ENCODE measurements around the gene MAML3. TPM values are rescaled to one million over a fixed set of nuclear protein-coding genes. Genes with fewer than 3 reads are reported as not detected.

The MAML3 gene
- total and polyA plus RNA-seq, 2 of the 13 experiments (the other 11 are each of a cell fraction or from before 2014, with no cell fraction given), result 0.05 to 0.13 TPM

- no peak overlapping the region; the same call in 1 of the 2 replicates for H3K4me2 ChIP-seq (ENCODE audit: low read depth, low read length)
- in situ Hi-C loops (cut with HindIII; ENCODE audit: extremely low pct_ligation_motif_present, low pct_unique_long_range_greater_than_20kb), result no loop called here
- ATAC-seq (peak; percentile 43), FAIRE-seq (no peak), DNase-seq (ENCODE audit: low spot score) (no peak)
- no peaks in the 10 kb centered on the region for H3K36me3 ChIP-seq (replicated peaks in 1 of 2; ENCODE audit: control insufficient read depth in 1 of 2, insufficient read depth in 2 of 2, low read length in 2 of 2)
- H3K4me3 ChIP-seq (replicated peaks in 1 of 3; ENCODE audit: insufficient read depth in 1 of 3, low read depth in 2 of 3, low read length in 3 of 3), result no peak overlapping the region; a peak in 1 of 6 replicates
- no peak overlapping the region for H3K9ac ChIP-seq (ENCODE audit: insufficient read depth, low read depth, low read length)
- 6% methylated on average over 4 of the region's 5 CpGs for WGBS (ENCODE audit: low lambda C conversion rate)
- TF ChIP-seq RFX3 (CRISPR knock-in tag; IDR thresholded peaks at IDR 0.05), result no peak
- TF ChIP-seq ZNF687 (CRISPR knock-in tag; IDR thresholded peaks at IDR 0.05), result peak; percentile 27; the same call in 1 of the 2 replicates
- peaks cover 1 to 8% of the 10 kb centered on the region in 2 experiments; a peak in 1 of 5 replicates for H3K27me3 ChIP-seq (ENCODE audit: control insufficient read depth in 1 of 2, insufficient read depth in 2 of 2, low read length in 2 of 2)
- peaks cover 26% of the 10 kb centered on the region for H3K4me1 ChIP-seq (ENCODE audit: insufficient read depth, low read length)
- intact Hi-C loops (cut with micrococcal nuclease; ENCODE audit: unreplicated experiment), result no loop called here
- no peaks in the 10 kb centered on the region for H3K9me3 ChIP-seq (ENCODE audit: low read length)
- H3K79me2 ChIP-seq (ENCODE audit: insufficient read depth, low read length), result no peaks in the 10 kb centered on the region
- H2AFZ ChIP-seq (ENCODE audit: low read length), result no peak overlapping the region
- no peak overlapping the region for H3K27ac ChIP-seq (ENCODE audit: extremely low read length, insufficient read depth, low read length)
- POLR2A ChIA-PET, result no interaction called here
- no TSS peak for BruUV-seq (replicated peaks)
- CTCF ChIA-PET (ENCODE audit: low intra/inter-chr PET ratio, low total read pairs), result no interaction called here
- no peaks in the 10 kb centered on the region for H4K20me1 ChIP-seq (ENCODE audit: insufficient read depth, low read length)
These were observed 277.5 kb downstream of the MAML3 start for GRCh38 chr4:139876337-139876941.

- in situ Hi-C loops (cut with HindIII; ENCODE audit: extremely low pct_ligation_motif_present, low pct_unique_long_range_greater_than_20kb) (no loop called here), intact Hi-C loops (cut with micrococcal nuclease; ENCODE audit: unreplicated experiment) (no loop called here)
- ChIA-PET POLR2A (no interaction called here), CTCF (ENCODE audit: low intra/inter-chr PET ratio, low total read pairs) (no interaction called here)
- no peaks in the 10 kb centered on the region for H4K20me1 ChIP-seq (ENCODE audit: insufficient read depth, low read length)
- FAIRE-seq (no peak), DNase-seq (ENCODE audit: low spot score) (no peak), ATAC-seq (no peak)
- H3K4me1 ChIP-seq (ENCODE audit: insufficient read depth, low read length), result peaks cover 26% of the 10 kb centered on the region
- no peak overlapping the region for H3K4me3 ChIP-seq (replicated peaks in 1 of 3; ENCODE audit: insufficient read depth in 1 of 3, low read depth in 2 of 3, low read length in 3 of 3)
- no peak overlapping the region for H2AFZ ChIP-seq (ENCODE audit: low read length)
- no peaks in the 10 kb centered on the region for H3K36me3 ChIP-seq (replicated peaks in 1 of 2; ENCODE audit: control insufficient read depth in 1 of 2, insufficient read depth in 2 of 2, low read length in 2 of 2)
- 63% methylated on average over 6 of the region's 6 CpGs for WGBS (ENCODE audit: low lambda C conversion rate)
- BruUV-seq (replicated peaks), result no TSS peak
- H3K79me2 ChIP-seq (ENCODE audit: insufficient read depth, low read length), result no peaks in the 10 kb centered on the region
- TF ChIP-seq ZNF235 (CRISPR knock-in tag; IDR thresholded peaks at IDR 0.05; ENCODE audit: borderline replicate concordance), result no peak
- no peak for TF ChIP-seq PAXIP1 (CRISPR knock-in tag; conservative IDR thresholded peaks at IDR 0.05)
- no peak for TF ChIP-seq HNF4A (CRISPR knock-in tag; IDR thresholded peaks at IDR 0.05)
- no peak for TF ChIP-seq PTBP1 (IDR thresholded peaks at IDR 0.05; ENCODE audit: low read depth, low read length, poor library complexity, severe bottlenecking)
- no peak for TF ChIP-seq FOSL2 (CRISPR knock-in tag; IDR thresholded peaks at IDR 0.05)
- TF ChIP-seq SMAD3 (CRISPR knock-in tag; IDR thresholded peaks at IDR 0.05), result no peak
- TF ChIP-seq ZNF510 (CRISPR knock-in tag; IDR thresholded peaks at IDR 0.05; ENCODE audit: low read depth), result no peak
- H3K27me3 ChIP-seq (ENCODE audit: control insufficient read depth in 1 of 2, insufficient read depth in 2 of 2, low read length in 2 of 2), result peaks cover 1 to 8% of the 10 kb centered on the region in 2 experiments; a peak in 1 of 5 replicates
- no peak overlapping the region for H3K9ac ChIP-seq (ENCODE audit: insufficient read depth, low read depth, low read length)
- no peak overlapping the region for H3K4me2 ChIP-seq (ENCODE audit: low read depth, low read length)
- no peaks in the 10 kb centered on the region for H3K9me3 ChIP-seq (ENCODE audit: low read length)
- H3K27ac ChIP-seq (ENCODE audit: extremely low read length, insufficient read depth, low read length), result no peak overlapping the region
These were observed 278.6 kb downstream of the MAML3 start for GRCh38 chr4:139875411-139875825.

All from HepG2 (cell line).